B cell (primary cell): Measurements from ENCODE around the gene DEGS1. TPM values are rescaled to one million over a fixed set of nuclear protein-coding genes. Genes with fewer than 3 reads are reported as not detected.

Source experiments
- ATAC-seq: fragments of 200-7000 bp; cut with Tn5 transposase; one replicate; pipeline ENCODE4 v1.10.0; 2021; ENCODE audit warnings: low read depth, mild to moderate bottlenecking, moderate number of reproducible peaks, moderate library complexity
- CTCF ChIA-PET: fragments of 350-600 bp; sonication (Branson Sonifier 250); formaldehyde crosslinking; loops from one replicate; lab custom pipeline; 2021; ENCODE audit warnings: antibody characterized with exemption, inconsistent platforms; lab: Charles Lee
- POLR2A ChIA-PET: fragments of 350-600 bp; sonication (Branson Sonifier 250); formaldehyde crosslinking; loops from one replicate; lab custom pipeline; 2021; ENCODE audit warnings: antibody characterized with exemption; lab: Charles Lee
- DNase-seq: peaks from one replicate; pipeline ENCODE4 v3.0.0; 2013
- H2AFZ ChIP-seq: 2 replicates; pipeline ENCODE4 v1.6.1; 2012; ENCODE audit warnings: mild to moderate bottlenecking, low read depth, low read length; ENCODE audit not compliant: insufficient read depth, poor library complexity, severe bottlenecking
- H3K27ac ChIP-seq, 2 donors: 1 replicate in 1 of 2; 2 replicates in 1 of 2; pipeline ENCODE4 v1.5.1; 2012 to 2013; ENCODE audit warnings: low read length in 2 of 2, mild to moderate bottlenecking in 2 of 2, moderate library complexity in 1 of 2
- H3K27me3 ChIP-seq, 4 experiments: fragments of 200-600 bp in 1 of 4; sonication (generic) in 1 of 4; replicated peaks in 1 of 4; 1 replicate in 2 of 4; 2 replicates in 2 of 4; pipeline versions ENCODE4 v1.6.1 to v1.7.0; 2013 to 2016; ENCODE audit warnings: low read length in 3 of 4, mild to moderate bottlenecking in 2 of 4, mixed read lengths in 1 of 4, moderate library complexity in 1 of 4; ENCODE audit not compliant: insufficient read depth in 4 of 4, control insufficient read depth in 3 of 4; ENCODE audit errors: control extremely low read depth in 1 of 4
- H3K36me3 ChIP-seq, 2 experiments: replicated peaks in 1 of 2; 1 replicate in 1 of 2; 2 replicates in 1 of 2; pipeline versions ENCODE4 v1.6.1 to v1.7.1; 2013; ENCODE audit warnings: low read length in 1 of 2; ENCODE audit not compliant: insufficient read depth in 2 of 2, control insufficient read depth in 1 of 2; ENCODE audit errors: control extremely low read depth in 1 of 2, extremely low read depth in 1 of 2
- H3K4me1 ChIP-seq, 2 donors: fragments of 200-600 bp in 1 of 2; sonication (generic) in 1 of 2; 1 replicate in 1 of 2; 2 replicates in 1 of 2; pipeline versions ENCODE4 v1.5.1 to v1.6.1; 2013 to 2017; ENCODE audit warnings: low read length in 2 of 2; ENCODE audit not compliant: control insufficient read depth in 2 of 2, insufficient read depth in 2 of 2
- H3K4me2 ChIP-seq: replicated peaks from 2 replicates; pipeline ENCODE3; 2012; ENCODE audit warnings: mild to moderate bottlenecking, low read depth, low read length; ENCODE audit not compliant: poor library complexity, severe bottlenecking
- H3K4me3 ChIP-seq, 5 experiments: fragments of 200-600 bp in 1 of 5; sonication (generic) in 1 of 5; 1 replicate in 3 of 5; 2 replicates in 2 of 5; pipeline versions ENCODE4 v1.5.1 to v1.7.0; 2011 to 2016; ENCODE audit warnings: low read length in 4 of 5, mild to moderate bottlenecking in 4 of 5, low read depth in 2 of 5, control low read depth in 1 of 5, moderate library complexity in 1 of 5; ENCODE audit not compliant: insufficient read depth in 1 of 5; ENCODE audit errors: control extremely low read depth in 1 of 5, extremely low read depth in 1 of 5
- H3K79me2 ChIP-seq: fragments of 200-600 bp; sonication (generic); one replicate; pipeline ENCODE4 v1.6.0; 2016; ENCODE audit warnings: low read length; ENCODE audit not compliant: control insufficient read depth, insufficient read depth
- H3K9ac ChIP-seq: fragments of 200-600 bp; sonication (generic); 2 replicates; pipeline ENCODE4 v1.6.1; 2017; ENCODE audit warnings: mild to moderate bottlenecking, low read length, moderate library complexity
- H3K9me3 ChIP-seq, 3 donors: one replicate each; pipeline versions ENCODE4 v1.6.1 to v1.7.1; 2013; ENCODE audit warnings: low read length in 2 of 3; ENCODE audit not compliant: control insufficient read depth in 2 of 3, insufficient read depth in 1 of 3; ENCODE audit errors: control extremely low read depth in 1 of 3
- H4K20me1 ChIP-seq: 2 replicates; pipeline ENCODE4 v1.6.0; 2012; ENCODE audit warnings: mild to moderate bottlenecking, low read length; ENCODE audit not compliant: insufficient read depth, control insufficient read depth, poor library complexity, severe bottlenecking
- H3K27ac Mint-ChIP-seq: one replicate; pipeline ENCODE4 v1.8.0; 2021; ENCODE audit warnings: mixed read lengths
- H3K27me3 Mint-ChIP-seq: one replicate; pipeline ENCODE4 v1.8.0; 2021; ENCODE audit warnings: mixed read lengths
- H3K4me1 Mint-ChIP-seq: one replicate; pipeline ENCODE4 v1.8.0; 2021; ENCODE audit warnings: mixed read lengths
- H3K4me3 Mint-ChIP-seq: one replicate; pipeline ENCODE4 v1.8.0; 2021; ENCODE audit warnings: mixed read lengths
- H3K9me3 Mint-ChIP-seq: one replicate; pipeline ENCODE4 v1.8.0; 2022; ENCODE audit warnings: mixed read lengths; ENCODE audit not compliant: insufficient read depth
- CTCF ChIP-seq: fragments of 200-600 bp; IDR thresholded peaks from one replicate; pipeline ENCODE4 v1.8.0; 2022; ENCODE audit warnings: antibody characterized with exemption, mild to moderate bottlenecking
- EZH2 ChIP-seq: IDR thresholded peaks from 2 replicates; pipeline ENCODE4 v1.6.1; 2012; ENCODE audit warnings: borderline replicate concordance, low read depth, mild to moderate bottlenecking, moderate library complexity, low read length; ENCODE audit not compliant: insufficient read depth, poor library complexity, severe bottlenecking
- WGBS: methylation state at CpG from one replicate; pipeline ENCODE4 v1.1.5; 2013; ENCODE audit warnings: missing lambda C conversion rate; ENCODE audit not compliant: insufficient coverage; 5-methylcytosine and 5-hydroxymethylcytosine counted together
- intact Hi-C: fragments of 100-400 bp; cut with micrococcal nuclease; formaldehyde crosslinking; loops from one replicate; pipeline ENCODE4 v1.10.0; 2022
- polyA plus RNA-seq: library from polyadenylated mRNA; depleted of rRNA; stranded (reverse); fragments of >200 nt; gene quantifications from 2 replicates; pipeline ENCODE4 v1.2.3, GENCODE V29; 2012
- total RNA-seq, 2 donors: library from RNA; stranded (reverse); fragments of 120-200 nt in 1 of 2; gene quantifications; 1 replicate in 1 of 2; 2 replicates in 1 of 2; pipeline versions ENCODE4 v1.2.3 to v1.2.4, GENCODE V29; 2013 to 2022

Gene DEGS1
- total and polyA plus RNA-seq, 2 donors (not counting 1 experiment from before 2014, with no cell fraction given): 49.0 to 52.1 TPM

GRCh38 chr1:224160171-224160682, 22.8 kb upstream of the DEGS1 start:
- Histone ChIP-seq H3K9me3 (no peaks in the 10 kb centered on the region), H3K4me2 (no peak overlapping the region), H2AFZ (no peak overlapping the region), H3K9ac (no peak overlapping the region), H3K79me2 (no peaks in the 10 kb centered on the region), H3K27ac (no peak overlapping the region), H3K4me1 (no peaks in the 10 kb centered on the region), H3K27me3 (no peaks in the 10 kb centered on the region), H4K20me1 (no peaks in the 10 kb centered on the region), H3K4me3 (no peak overlapping the region), H3K36me3 (peaks cover 6 to 45% of the 10 kb centered on the region in 2 experiments)
- DNase-seq (no peak), ATAC-seq (no peak)
- POLR2A ChIA-PET: no interaction called here
- intact Hi-C loops: no loop called here
- CTCF ChIA-PET: no interaction called here
- WGBS: 100% methylated on average over 5 of the region's 9 CpGs
- Mint-ChIP-seq H3K27ac (no peak overlapping the region), H3K27me3 (no peaks in the 10 kb centered on the region), H3K9me3 (no peaks in the 10 kb centered on the region), H3K4me1 (no peaks in the 10 kb centered on the region), H3K4me3 (no peak overlapping the region)
- TF ChIP-seq CTCF (no peak), EZH2 (no peak)

- Histone ChIP-seq H3K9ac (no peak overlapping the region), H3K27ac (no peak overlapping the region), H3K27me3 (no peaks in the 10 kb centered on the region), H3K4me1 (no peaks in the 10 kb centered on the region), H3K4me3 (no peak overlapping the region), H3K9me3 (no peaks in the 10 kb centered on the region), H3K36me3 (peaks cover 6 to 28% of the 10 kb centered on the region in 2 experiments), H4K20me1 (no peaks in the 10 kb centered on the region), H3K4me2 (no peak overlapping the region), H2AFZ (no peak overlapping the region), H3K79me2 (no peaks in the 10 kb centered on the region)
- WGBS: 100% methylated on average over 4 of the region's 8 CpGs
- TF ChIP-seq CTCF (no peak), EZH2 (no peak)
- Mint-ChIP-seq H3K27me3 (no peaks in the 10 kb centered on the region), H3K27ac (no peak overlapping the region), H3K4me3 (no peak overlapping the region), H3K4me1 (no peaks in the 10 kb centered on the region), H3K9me3 (no peaks in the 10 kb centered on the region)
- intact Hi-C loops: no loop called here
- ATAC-seq: no peak
- POLR2A ChIA-PET: interaction anchor here (1.9 kb wide), 1 partner anchor 20 kb away, joined by 4 read pairs; the partner anchor contains the start of gene DEGS1
- CTCF ChIA-PET: interaction anchor here (1.1 to 1.5 kb wide), 2 partner anchors 10 to 80 kb away, joined by 3 to 4 read pairs; no protein-coding TSS in a partner anchor
- DNase-seq: no peak
Measured at GRCh38 chr1:224162768-224163167, 20.3 kb upstream of the DEGS1 start.
